HEK293 (cell line): ENCODE data around the gene MRPL4.

ENCODE experiments used
- BCL11B ChIP-seq: fragments of 450-650 bp; formaldehyde crosslinking; IDR thresholded peaks from 2 replicates; pipeline ENCODE4 v1.5.1; 2016; ENCODE audit warnings: low read depth, missing biosample characterization, missing genetic modification characterization
- EGR2 ChIP-seq: fragments of 450-650 bp; formaldehyde crosslinking; IDR thresholded peaks from 2 replicates; pipeline ENCODE4 v1.5.1; 2016; ENCODE audit warnings: low read depth, missing biosample characterization, missing genetic modification characterization
- GLIS2 ChIP-seq: fragments of 450-650 bp; formaldehyde crosslinking; IDR thresholded peaks from 2 replicates; pipeline ENCODE4 v1.5.1; 2016; ENCODE audit warnings: missing biosample characterization, missing genetic modification characterization
- HOXA7 ChIP-seq: sonication (generic); formaldehyde crosslinking; IDR thresholded peaks from 2 replicates; pipeline ENCODE4 v1.8.1; 2022; ENCODE audit warnings: missing genetic modification reagents, borderline replicate concordance
- KLF8 ChIP-seq: fragments of 450-650 bp; formaldehyde crosslinking; IDR thresholded peaks from 2 replicates; pipeline ENCODE4 v1.5.1; 2016; ENCODE audit warnings: missing biosample characterization, missing genetic modification characterization
- PRDM1 ChIP-seq: fragments of 450-650 bp; formaldehyde crosslinking; IDR thresholded peaks from 2 replicates; pipeline ENCODE4; 2016; ENCODE audit warnings: missing biosample characterization, missing genetic modification characterization
- SP2 ChIP-seq: fragments of 450-650 bp; formaldehyde crosslinking; IDR thresholded peaks from 2 replicates; pipeline ENCODE4 v1.5.1; 2016; ENCODE audit warnings: missing biosample characterization, missing genetic modification characterization
- TRIM28 ChIP-seq: IDR thresholded peaks from 2 replicates; pipeline ENCODE4 v1.6.1; 2011; ENCODE audit warnings: low read length, control low read depth, borderline replicate concordance
- ZBTB17 ChIP-seq: fragments of 450-650 bp; formaldehyde crosslinking; IDR thresholded peaks from 2 replicates; pipeline ENCODE4 v1.5.1; 2016; ENCODE audit warnings: missing biosample characterization, missing genetic modification characterization
- ZBTB20 ChIP-seq: fragments of 450-650 bp; formaldehyde crosslinking; IDR thresholded peaks from 2 replicates; pipeline ENCODE4 v1.5.1; 2016; ENCODE audit warnings: missing biosample characterization, missing genetic modification characterization
- ZBTB21 ChIP-seq: fragments of 450-650 bp; formaldehyde crosslinking; IDR thresholded peaks from 2 replicates; pipeline ENCODE4 v1.5.1; 2017; ENCODE audit warnings: missing biosample characterization, missing genetic modification characterization
- ZBTB48 ChIP-seq: fragments of 450-650 bp; formaldehyde crosslinking; IDR thresholded peaks from 2 replicates; pipeline ENCODE4 v1.5.1; 2016; ENCODE audit warnings: missing biosample characterization, missing genetic modification characterization
- ZFP41 ChIP-seq: fragments of 450-650 bp; formaldehyde crosslinking; IDR thresholded peaks from 2 replicates; pipeline ENCODE4 v1.5.1; 2016; ENCODE audit warnings: missing biosample characterization, missing genetic modification characterization, borderline replicate concordance
- ZNF10 ChIP-seq: fragments of 450-650 bp; formaldehyde crosslinking; IDR thresholded peaks from 2 replicates; pipeline ENCODE4 v1.5.1; 2017; ENCODE audit warnings: missing biosample characterization, missing genetic modification characterization
- ZNF157 ChIP-seq: fragments of 450-650 bp; formaldehyde crosslinking; IDR thresholded peaks from 2 replicates; pipeline ENCODE4 v1.5.1; 2016; ENCODE audit warnings: missing biosample characterization, missing genetic modification characterization
- ZNF274 ChIP-seq, 2 experiments: fragments of 200-500 bp in 1 of 2; fragments of 450-650 bp in 1 of 2; sonication (Bioruptor generic) in 1 of 2; formaldehyde crosslinking in 1 of 2; IDR thresholded peaks; 2 replicates each; pipeline versions ENCODE4 v1.5.1 to v1.6.1; 2014 to 2016; ENCODE audit warnings: borderline replicate concordance in 1 of 2, inconsistent platforms in 1 of 2, low read length in 1 of 2, missing biosample characterization in 1 of 2, missing genetic modification characterization in 1 of 2
- ZNF311 ChIP-seq: fragments of 450-650 bp; formaldehyde crosslinking; IDR thresholded peaks from 2 replicates; pipeline ENCODE4 v1.5.1; 2017; ENCODE audit warnings: missing biosample characterization, missing genetic modification characterization, borderline replicate concordance
- ZNF341 ChIP-seq: fragments of 450-650 bp; formaldehyde crosslinking; IDR thresholded peaks from 2 replicates; pipeline ENCODE4; 2016; ENCODE audit warnings: low read depth, missing biosample characterization, missing genetic modification characterization
- ZNF501 ChIP-seq: fragments of 450-650 bp; formaldehyde crosslinking; IDR thresholded peaks from 2 replicates; pipeline ENCODE4 v1.5.1; 2016; ENCODE audit warnings: missing biosample characterization, missing genetic modification characterization
- ZNF529 ChIP-seq: fragments of 450-650 bp; formaldehyde crosslinking; IDR thresholded peaks from 2 replicates; pipeline ENCODE4 v1.5.1; 2017; ENCODE audit warnings: missing genetic modification characterization, missing biosample characterization; ENCODE audit not compliant: insufficient replicate concordance
- ZNF558 ChIP-seq: fragments of 450-650 bp; formaldehyde crosslinking; IDR thresholded peaks from 2 replicates; pipeline ENCODE4 v1.5.1; 2016; ENCODE audit warnings: missing biosample characterization, missing genetic modification characterization
- ZNF658 ChIP-seq: fragments of 450-650 bp; formaldehyde crosslinking; IDR thresholded peaks from 2 replicates; pipeline ENCODE4; 2016; ENCODE audit warnings: missing biosample characterization, missing genetic modification characterization
- ZNF677 ChIP-seq: fragments of 450-650 bp; IDR thresholded peaks from 2 replicates; pipeline ENCODE4 v1.5.0; 2018; ENCODE audit warnings: missing biosample characterization, mild to moderate bottlenecking, missing genetic modification characterization, moderate library complexity
- ZNF837 ChIP-seq: fragments of 450-650 bp; formaldehyde crosslinking; IDR thresholded peaks from 2 replicates; pipeline ENCODE4 v1.5.1; 2016; ENCODE audit warnings: missing biosample characterization, missing genetic modification characterization
- TF ChIP-seq, protein P1 (sequence below): fragments of 450-650 bp; formaldehyde crosslinking; IDR thresholded peaks from 2 replicates; pipeline ENCODE4 v1.5.1; 2016; ENCODE audit warnings: missing biosample characterization, missing genetic modification characterization
- TF ChIP-seq, protein P2 (sequence below): fragments of 450-650 bp; formaldehyde crosslinking; IDR thresholded peaks from 2 replicates; pipeline ENCODE4 v1.5.1; 2016; ENCODE audit warnings: missing biosample characterization, missing genetic modification characterization
- TF ChIP-seq, protein P3 (sequence below): fragments of 450-650 bp; formaldehyde crosslinking; conservative IDR thresholded peaks from 2 replicates; pipeline ENCODE4 v1.5.1; 2016; ENCODE audit warnings: low read depth, missing biosample characterization, missing genetic modification characterization
- TF ChIP-seq, protein P4 (sequence below): fragments of 450-650 bp; formaldehyde crosslinking; IDR thresholded peaks from 2 replicates; pipeline ENCODE4 v1.5.1; 2016; ENCODE audit warnings: missing biosample characterization, missing genetic modification characterization
- TF ChIP-seq, protein P5 (sequence below): fragments of 450-650 bp; formaldehyde crosslinking; IDR thresholded peaks from 2 replicates; pipeline ENCODE4 v1.5.1; 2016; ENCODE audit warnings: missing biosample characterization, missing genetic modification characterization
- TF ChIP-seq, protein P6 (sequence below): IDR thresholded peaks from 2 replicates; pipeline ENCODE4 v1.6.1; 2011; ENCODE audit warnings: mild to moderate bottlenecking, low read depth, low read length, borderline replicate concordance

Gene MRPL4

DNA sequence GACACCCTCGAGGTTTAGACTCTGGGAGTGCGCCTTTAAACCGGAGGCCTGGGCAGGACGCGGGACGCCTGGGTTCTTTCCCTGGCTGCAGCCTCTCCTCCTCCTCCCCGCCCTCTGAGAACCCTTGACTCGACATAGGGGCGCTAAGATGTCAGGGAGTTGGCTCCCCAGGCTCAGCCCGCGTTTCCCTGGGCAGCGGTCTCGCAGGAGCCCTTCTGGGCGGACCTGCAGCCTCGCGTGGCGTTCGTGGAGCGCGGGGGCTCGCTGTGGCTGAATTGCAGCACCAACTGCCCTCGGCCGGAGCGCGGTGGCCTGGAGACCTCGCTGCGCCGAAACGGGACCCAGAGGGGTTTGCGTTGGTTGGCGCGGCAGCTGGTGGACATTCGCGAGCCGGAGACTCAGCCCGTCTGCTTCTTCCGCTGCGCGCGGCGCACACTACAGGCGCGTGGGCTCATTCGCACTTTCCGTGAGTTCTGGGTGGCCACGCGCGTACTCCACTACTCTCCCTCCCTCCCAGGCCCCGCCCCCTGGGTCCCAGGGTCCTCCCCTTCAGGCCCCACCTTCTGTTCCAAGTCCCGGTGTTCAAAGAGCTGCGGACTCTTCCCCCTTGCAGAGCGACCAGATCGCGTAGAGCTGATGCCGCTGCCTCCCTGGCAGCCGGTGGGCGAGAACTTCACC is 39.0 kb downstream of the MRPL4 start (continued):
- no peak for TF ChIP-seq ZBTB48
- no peak for TF ChIP-seq ZNF501 (tag by site-specific recombination)
- TF ChIP-seq ZBTB17 (tag by site-specific recombination) = peak; percentile 32
- TF ChIP-seq ZNF558 (tag by site-specific recombination) = no peak
- TF ChIP-seq GLIS2 = peak; percentile 66
- TF ChIP-seq PRDM1 (tag by site-specific recombination) = no peak
- peak; percentile 77; the same call in 1 of the 2 replicates for TF ChIP-seq ZNF341 (tag by site-specific recombination)
- TF ChIP-seq, protein P1, sequence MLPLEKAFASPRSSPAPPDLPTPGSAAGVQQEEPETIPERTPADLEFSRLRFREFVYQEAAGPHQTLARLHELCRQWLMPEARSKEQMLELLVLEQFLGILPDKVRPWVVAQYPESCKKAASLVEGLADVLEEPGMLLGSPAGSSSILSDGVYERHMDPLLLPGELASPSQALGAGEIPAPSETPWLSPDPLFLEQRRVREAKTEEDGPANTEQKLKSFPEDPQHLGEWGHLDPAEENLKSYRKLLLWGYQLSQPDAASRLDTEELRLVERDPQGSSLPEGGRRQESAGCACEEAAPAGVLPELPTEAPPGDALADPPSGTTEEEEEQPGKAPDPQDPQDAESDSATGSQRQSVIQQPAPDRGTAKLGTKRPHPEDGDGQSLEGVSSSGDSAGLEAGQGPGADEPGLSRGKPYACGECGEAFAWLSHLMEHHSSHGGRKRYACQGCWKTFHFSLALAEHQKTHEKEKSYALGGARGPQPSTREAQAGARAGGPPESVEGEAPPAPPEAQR (tag by site-specific recombination) = no peak
- no peak for TF ChIP-seq ZNF677
- no peak for TF ChIP-seq ZNF311
- no peak for TF ChIP-seq TRIM28
- TF ChIP-seq, protein P2, sequence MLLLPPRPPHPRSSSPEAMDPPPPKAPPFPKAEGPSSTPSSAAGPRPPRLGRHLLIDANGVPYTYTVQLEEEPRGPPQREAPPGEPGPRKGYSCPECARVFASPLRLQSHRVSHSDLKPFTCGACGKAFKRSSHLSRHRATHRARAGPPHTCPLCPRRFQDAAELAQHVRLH (tag by site-specific recombination) = no peak
- TF ChIP-seq EGR2 (tag by site-specific recombination) = 0 out of 2 replicates have a peak, but pooled peaks have one; percentile 8
- TF ChIP-seq BCL11B (tag by site-specific recombination) = peak; percentile 13; the same call in 1 of the 2 replicates
- no peak for TF ChIP-seq ZNF274 (IDR thresholded peaks at IDR 0.05; ENCODE audit: low read length)
- no peak for TF ChIP-seq ZNF274 (tag by site-specific recombination; IDR thresholded peaks at IDR 0.05; ENCODE audit: borderline replicate concordance)
- TF ChIP-seq KLF8 (tag by site-specific recombination) = peak; percentile 17; the same call in 1 of the 2 replicates
- TF ChIP-seq, protein P3, sequence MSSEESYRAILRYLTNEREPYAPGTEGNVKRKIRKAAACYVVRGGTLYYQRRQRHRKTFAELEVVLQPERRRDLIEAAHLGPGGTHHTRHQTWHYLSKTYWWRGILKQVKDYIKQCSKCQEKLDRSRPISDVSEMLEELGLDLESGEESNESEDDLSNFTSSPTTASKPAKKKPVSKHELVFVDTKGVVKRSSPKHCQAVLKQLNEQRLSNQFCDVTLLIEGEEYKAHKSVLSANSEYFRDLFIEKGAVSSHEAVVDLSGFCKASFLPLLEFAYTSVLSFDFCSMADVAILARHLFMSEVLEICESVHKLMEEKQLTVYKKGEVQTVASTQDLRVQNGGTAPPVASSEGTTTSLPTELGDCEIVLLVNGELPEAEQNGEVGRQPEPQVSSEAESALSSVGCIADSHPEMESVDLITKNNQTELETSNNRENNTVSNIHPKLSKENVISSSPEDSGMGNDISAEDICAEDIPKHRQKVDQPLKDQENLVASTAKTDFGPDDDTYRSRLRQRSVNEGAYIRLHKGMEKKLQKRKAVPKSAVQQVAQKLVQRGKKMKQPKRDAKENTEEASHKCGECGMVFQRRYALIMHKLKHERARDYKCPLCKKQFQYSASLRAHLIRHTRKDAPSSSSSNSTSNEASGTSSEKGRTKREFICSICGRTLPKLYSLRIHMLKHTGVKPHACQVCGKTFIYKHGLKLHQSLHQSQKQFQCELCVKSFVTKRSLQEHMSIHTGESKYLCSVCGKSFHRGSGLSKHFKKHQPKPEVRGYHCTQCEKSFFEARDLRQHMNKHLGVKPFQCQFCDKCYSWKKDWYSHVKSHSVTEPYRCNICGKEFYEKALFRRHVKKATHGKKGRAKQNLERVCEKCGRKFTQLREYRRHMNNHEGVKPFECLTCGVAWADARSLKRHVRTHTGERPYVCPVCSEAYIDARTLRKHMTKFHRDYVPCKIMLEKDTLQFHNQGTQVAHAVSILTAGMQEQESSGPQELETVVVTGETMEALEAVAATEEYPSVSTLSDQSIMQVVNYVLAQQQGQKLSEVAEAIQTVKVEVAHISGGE = no peak
- TF ChIP-seq ZBTB21 (tag by site-specific recombination) = no peak
- peak; percentile 90 for TF ChIP-seq SP2 (tag by site-specific recombination)
- TF ChIP-seq ZNF658 (tag by site-specific recombination) = no peak
- TF ChIP-seq, protein P4, sequence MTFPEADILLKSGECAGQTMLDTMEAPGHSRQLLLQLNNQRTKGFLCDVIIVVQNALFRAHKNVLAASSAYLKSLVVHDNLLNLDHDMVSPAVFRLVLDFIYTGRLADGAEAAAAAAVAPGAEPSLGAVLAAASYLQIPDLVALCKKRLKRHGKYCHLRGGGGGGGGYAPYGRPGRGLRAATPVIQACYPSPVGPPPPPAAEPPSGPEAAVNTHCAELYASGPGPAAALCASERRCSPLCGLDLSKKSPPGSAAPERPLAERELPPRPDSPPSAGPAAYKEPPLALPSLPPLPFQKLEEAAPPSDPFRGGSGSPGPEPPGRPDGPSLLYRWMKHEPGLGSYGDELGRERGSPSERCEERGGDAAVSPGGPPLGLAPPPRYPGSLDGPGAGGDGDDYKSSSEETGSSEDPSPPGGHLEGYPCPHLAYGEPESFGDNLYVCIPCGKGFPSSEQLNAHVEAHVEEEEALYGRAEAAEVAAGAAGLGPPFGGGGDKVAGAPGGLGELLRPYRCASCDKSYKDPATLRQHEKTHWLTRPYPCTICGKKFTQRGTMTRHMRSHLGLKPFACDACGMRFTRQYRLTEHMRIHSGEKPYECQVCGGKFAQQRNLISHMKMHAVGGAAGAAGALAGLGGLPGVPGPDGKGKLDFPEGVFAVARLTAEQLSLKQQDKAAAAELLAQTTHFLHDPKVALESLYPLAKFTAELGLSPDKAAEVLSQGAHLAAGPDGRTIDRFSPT = peak; percentile 58; the same call in 1 of the 2 replicates
- TF ChIP-seq, protein P5, sequence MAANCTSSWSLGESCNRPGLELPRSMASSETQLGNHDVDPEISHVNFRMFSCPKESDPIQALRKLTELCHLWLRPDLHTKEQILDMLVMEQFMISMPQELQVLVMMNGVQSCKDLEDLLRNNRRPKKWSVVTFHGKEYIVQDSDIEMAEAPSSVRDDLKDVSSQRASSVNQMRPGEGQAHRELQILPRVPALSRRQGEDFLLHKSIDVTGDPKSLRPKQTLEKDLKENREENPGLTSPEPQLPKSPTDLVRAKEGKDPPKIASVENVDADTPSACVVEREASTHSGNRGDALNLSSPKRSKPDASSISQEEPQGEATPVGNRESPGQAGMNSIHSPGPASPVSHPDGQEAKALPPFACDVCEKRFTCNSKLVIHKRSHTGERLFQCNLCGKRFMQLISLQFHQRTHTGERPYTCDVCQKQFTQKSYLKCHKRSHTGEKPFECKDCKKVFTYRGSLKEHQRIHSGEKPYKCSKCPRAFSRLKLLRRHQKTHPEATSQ (tag by site-specific recombination) = no peak
- TF ChIP-seq, protein P6, sequence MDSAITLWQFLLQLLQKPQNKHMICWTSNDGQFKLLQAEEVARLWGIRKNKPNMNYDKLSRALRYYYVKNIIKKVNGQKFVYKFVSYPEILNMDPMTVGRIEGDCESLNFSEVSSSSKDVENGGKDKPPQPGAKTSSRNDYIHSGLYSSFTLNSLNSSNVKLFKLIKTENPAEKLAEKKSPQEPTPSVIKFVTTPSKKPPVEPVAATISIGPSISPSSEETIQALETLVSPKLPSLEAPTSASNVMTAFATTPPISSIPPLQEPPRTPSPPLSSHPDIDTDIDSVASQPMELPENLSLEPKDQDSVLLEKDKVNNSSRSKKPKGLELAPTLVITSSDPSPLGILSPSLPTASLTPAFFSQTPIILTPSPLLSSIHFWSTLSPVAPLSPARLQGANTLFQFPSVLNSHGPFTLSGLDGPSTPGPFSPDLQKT = no peak
- no peak for TF ChIP-seq ZNF837 (tag by site-specific recombination)
- TF ChIP-seq ZNF529 (tag by site-specific recombination) = no peak
- no peak for TF ChIP-seq ZNF10 (tag by site-specific recombination)
- no peak for TF ChIP-seq ZNF157
- TF ChIP-seq ZFP41 (tag by site-specific recombination) = no peak
- TF ChIP-seq HOXA7 (CRISPR knock-in tag) = no peak
- TF ChIP-seq ZBTB20 (tag by site-specific recombination) = no peak; the same call in 1 of the 2 replicates
